IMR-90 (cell line): ENCODE measurements around the gene MTRFR. TPM values are rescaled to one million over a fixed set of nuclear protein-coding genes. Genes with fewer than 3 reads are reported as not detected.
A peak's percentile ranks its signal among the peaks of the same experiment; 100 is the strongest.

Experiments used
- ATAC-seq: fragments of 200-7000 bp; cut with Tn5 transposase; 2 replicates; pipeline ENCODE4 v1.9.1; 2020; ENCODE audit warnings: low read depth, mild to moderate bottlenecking, moderate library complexity
- BruUV-seq: library from RNA; stranded (reverse); fragments of 400-500 nt; replicated peaks from 2 replicates; lab custom pipeline; 2021; lab: Mats Ljungman, UMichigan
- CTCF ChIA-PET: fragments of 300-600 bp; formaldehyde crosslinking; extraction: SDS; loops from one replicate; lab custom pipeline; 2021; ENCODE audit warnings: antibody characterized with exemption; lab: Yijun Ruan, JAX
- POLR2A ChIA-PET: fragments of 300-600 bp; sonication (Branson Sonifier 250); formaldehyde crosslinking; loops from one replicate; lab custom pipeline; 2022; ENCODE audit warnings: antibody characterized with exemption; ENCODE audit not compliant: unreplicated experiment; lab: Charles Lee
- DNase-seq: peaks from one replicate; pipeline ENCODE4 v3.0.0; 2013
- H2AFZ ChIP-seq: replicated peaks from 2 replicates; pipeline ENCODE3; 2013; ENCODE audit warnings: low read length, mild to moderate bottlenecking; ENCODE audit not compliant: poor library complexity
- H2AK5ac ChIP-seq: 2 replicates; pipeline ENCODE4 v1.6.1; 2013; ENCODE audit warnings: low read depth, low read length, inconsistent platforms
- H2AK9ac ChIP-seq: replicated peaks from 2 replicates; pipeline ENCODE3; 2013; ENCODE audit warnings: mild to moderate bottlenecking, low read depth, low read length, moderate library complexity; ENCODE audit not compliant: poor library complexity
- H2BK120ac ChIP-seq: 2 replicates; pipeline ENCODE4 v1.6.1; 2013; ENCODE audit warnings: low read depth, low read length, inconsistent platforms
- H2BK15ac ChIP-seq: 3 replicates; pipeline ENCODE4 v1.6.1; 2013; ENCODE audit warnings: low read depth, low read length, inconsistent platforms
- H2BK20ac ChIP-seq: 2 replicates; pipeline ENCODE4 v1.6.1; 2013; ENCODE audit warnings: low read depth, mild to moderate bottlenecking, inconsistent platforms, low read length, moderate library complexity
- H2BK5ac ChIP-seq: 2 replicates; pipeline ENCODE4 v1.6.1; 2013; ENCODE audit warnings: mild to moderate bottlenecking, low read depth, low read length, inconsistent platforms; ENCODE audit not compliant: poor library complexity, severe bottlenecking
- H3K14ac ChIP-seq: replicated peaks from 2 replicates; pipeline ENCODE4 v1.6.1; 2013; ENCODE audit warnings: low read depth, low read length, inconsistent platforms
- H3K18ac ChIP-seq: 2 replicates; pipeline ENCODE4 v1.6.1; 2013; ENCODE audit warnings: low read depth, low read length, control low read depth
- H3K23ac ChIP-seq: 2 replicates; pipeline ENCODE4 v1.6.1; 2013; ENCODE audit warnings: low read depth, low read length, inconsistent platforms
- H3K27ac ChIP-seq: 2 replicates; pipeline ENCODE4 v1.5.1; 2013; ENCODE audit warnings: mild to moderate bottlenecking, control low read depth, low read length; ENCODE audit not compliant: insufficient read depth
- H3K27me3 ChIP-seq: 2 replicates; pipeline ENCODE4 v1.6.1; 2013; ENCODE audit warnings: low read length; ENCODE audit not compliant: control insufficient read depth, insufficient read depth
- H3K36me3 ChIP-seq: 2 replicates; pipeline ENCODE4 v1.6.1; 2013; ENCODE audit warnings: low read length, mixed read lengths; ENCODE audit not compliant: control insufficient read depth, insufficient read depth
- H3K4ac ChIP-seq: 2 replicates; pipeline ENCODE4 v1.6.1; 2013; ENCODE audit warnings: low read depth, low read length, inconsistent platforms
- H3K4me1 ChIP-seq: 2 replicates; pipeline ENCODE4 v1.6.1; 2013; ENCODE audit warnings: low read length, mixed read lengths; ENCODE audit not compliant: control insufficient read depth, insufficient read depth
- H3K4me2 ChIP-seq: 2 replicates; pipeline ENCODE4 v1.6.1; 2013; ENCODE audit warnings: low read depth, mild to moderate bottlenecking, control low read depth, low read length, moderate library complexity
- H3K4me3 ChIP-seq: 2 replicates; pipeline ENCODE4 v1.5.1; 2013; ENCODE audit warnings: low read depth, mild to moderate bottlenecking, control low read depth, low read length, moderate library complexity; ENCODE audit not compliant: insufficient read depth
- H3K56ac ChIP-seq: 2 replicates; pipeline ENCODE4 v1.6.1; 2013; ENCODE audit warnings: low read length, inconsistent platforms; ENCODE audit not compliant: insufficient read depth; ENCODE audit errors: extremely low read depth
- H3K79me1 ChIP-seq, 2 experiments: 2 replicates each; pipeline ENCODE4 v1.6.1; 2013; ENCODE audit warnings: low read length in 2 of 2, inconsistent platforms in 1 of 2, low read depth in 1 of 2
- H3K9ac ChIP-seq: 2 replicates; pipeline ENCODE4 v1.6.1; 2013; ENCODE audit warnings: low read depth, low read length, control low read depth
- H3K9me1 ChIP-seq: 2 replicates; pipeline ENCODE4 v1.6.1; 2013; ENCODE audit warnings: low read length, inconsistent platforms; ENCODE audit not compliant: insufficient read depth
- H3K9me3 ChIP-seq: 2 replicates; pipeline ENCODE4 v1.6.1; 2013; ENCODE audit warnings: low read length; ENCODE audit not compliant: control insufficient read depth, insufficient read depth
- H4K20me1 ChIP-seq: 2 replicates; pipeline ENCODE4 v1.6.1; 2013; ENCODE audit warnings: low read length, inconsistent platforms; ENCODE audit not compliant: insufficient read depth
- H4K5ac ChIP-seq: 2 replicates; pipeline ENCODE4 v1.6.1; 2013; ENCODE audit warnings: mild to moderate bottlenecking, low read depth, low read length, control low read depth
- H4K8ac ChIP-seq, 2 experiments: 2 replicates each; pipeline ENCODE4 v1.6.1; 2013; ENCODE audit warnings: low read depth in 2 of 2, low read length in 2 of 2, control low read depth in 1 of 2, inconsistent platforms in 1 of 2
- H4K91ac ChIP-seq: 2 replicates; pipeline ENCODE4 v1.6.1; 2013; ENCODE audit warnings: low read depth, low read length, inconsistent platforms; ENCODE audit not compliant: insufficient read depth
- BHLHE40 ChIP-seq: fragments of 150-350 bp; IDR thresholded peaks from 2 replicates; pipeline ENCODE4 v1.6.1; 2016; ENCODE audit warnings: mild to moderate bottlenecking, low read depth, low read length
- CEBPB ChIP-seq: IDR thresholded peaks from 2 replicates; pipeline ENCODE4 v1.6.1; 2012; ENCODE audit warnings: low read depth, low read length, improper control_type of control experiment
- CHD1 ChIP-seq: IDR thresholded peaks from 2 replicates; pipeline ENCODE4 v1.6.1; 2012; ENCODE audit warnings: low read depth, low read length, improper control_type of control experiment
- FOS ChIP-seq: fragments of 150-350 bp; IDR thresholded peaks from 2 replicates; pipeline ENCODE4 v1.6.1; 2016; ENCODE audit warnings: low read depth, low read length
- MAFK ChIP-seq: IDR thresholded peaks from 2 replicates; pipeline ENCODE4 v1.6.1; 2012; ENCODE audit warnings: low read depth, low read length, improper control_type of control experiment
- MAZ ChIP-seq: IDR thresholded peaks from 2 replicates; pipeline ENCODE4 v1.6.1; 2012; ENCODE audit warnings: low read depth, mild to moderate bottlenecking, low read length, improper control_type of control experiment, moderate library complexity, borderline replicate concordance
- MXI1 ChIP-seq: IDR thresholded peaks from 2 replicates; pipeline ENCODE4 v1.6.1; 2012; ENCODE audit warnings: low read depth, mild to moderate bottlenecking, low read length, moderate library complexity, borderline replicate concordance
- NFE2L2 ChIP-seq: fragments of 150-350 bp; IDR thresholded peaks from 2 replicates; pipeline ENCODE4 v1.6.1; 2016; ENCODE audit warnings: low read depth, mild to moderate bottlenecking, low read length
- POLR2A ChIP-seq: IDR thresholded peaks from 2 replicates; pipeline ENCODE4 v1.6.1; 2012; ENCODE audit warnings: mild to moderate bottlenecking, low read depth, low read length
- RAD21 ChIP-seq: IDR thresholded peaks from 2 replicates; pipeline ENCODE4 v1.6.1; 2012; ENCODE audit warnings: low read length, improper control_type of control experiment
- RCOR1 ChIP-seq: IDR thresholded peaks from 2 replicates; pipeline ENCODE4 v1.6.1; 2012; ENCODE audit warnings: mild to moderate bottlenecking, low read length, improper control_type of control experiment; ENCODE audit not compliant: insufficient replicate concordance
- RFX5 ChIP-seq: IDR thresholded peaks from 2 replicates; pipeline ENCODE4 v1.8.0; 2012; ENCODE audit warnings: low read depth, mild to moderate bottlenecking, low read length, moderate library complexity
- WGBS, 2 experiments: methylation state at CpG; one replicate each; pipeline versions ENCODE4 v1.1.5 to v1.1.7; 2013; ENCODE audit warnings: missing lambda C conversion rate in 2 of 2; ENCODE audit not compliant: insufficient read length in 1 of 2; ENCODE audit errors: extremely low coverage in 2 of 2; 5-methylcytosine and 5-hydroxymethylcytosine counted together
- dilution Hi-C: fragments of 300-500 bp; cut with HindIII; formaldehyde crosslinking; loops from one replicate; pipeline ENCODE4 v1.14.3; 2018; ENCODE audit warnings: low sequenced_read_pairs; ENCODE audit not compliant: unreplicated experiment
- in situ Hi-C: fragments of 300-500 bp; cut with MboI; formaldehyde crosslinking; loops from 3 replicates; pipeline ENCODE4 v1.14.3; 2019; ENCODE audit warnings: low sequenced_read_pairs, inconsistent platforms, mixed read lengths
- intact Hi-C: fragments of 100-400 bp; cut with micrococcal nuclease; formaldehyde crosslinking; loops from 2 replicates; pipeline ENCODE4 v1.10.0; 2022
- polyA plus RNA-seq, 3 experiments: library from polyadenylated mRNA; depleted of rRNA; stranded (reverse); fragments of >200 nt; gene quantifications; 2 replicates each; pipeline ENCODE4 v1.2.3, GENCODE V29; 2012; ENCODE audit warnings: low replicate concordance in 1 of 3
- total RNA-seq: library from RNA; depleted of rRNA; stranded (reverse); fragments of >200 nt; gene quantifications from 2 replicates; pipeline ENCODE4 v1.2.3, GENCODE V29; 2012
- TF ChIP-seq, protein P1 (sequence below): conservative IDR thresholded peaks from 2 replicates; pipeline ENCODE4 v1.5.1; 2012; ENCODE audit warnings: mild to moderate bottlenecking, low read depth, low read length, improper control_type of control experiment
- TF ChIP-seq, protein P2 (sequence below): fragments of 150-350 bp; IDR thresholded peaks from 2 replicates; pipeline ENCODE4 v1.6.1; 2017; ENCODE audit warnings: mild to moderate bottlenecking, antibody characterized with exemption, low read length, low read depth
- TF ChIP-seq, protein P3 (sequence below): fragments of 150-350 bp; IDR thresholded peaks from 2 replicates; pipeline ENCODE4 v1.6.1; 2016; ENCODE audit warnings: low read depth, mild to moderate bottlenecking, low read length, moderate library complexity, borderline replicate concordance

MTRFR gene
- total and polyA plus RNA-seq, 2 of the 4 experiments (the other 2 are of a cell fraction) = 8.6 to 10.2 TPM

DNA sequence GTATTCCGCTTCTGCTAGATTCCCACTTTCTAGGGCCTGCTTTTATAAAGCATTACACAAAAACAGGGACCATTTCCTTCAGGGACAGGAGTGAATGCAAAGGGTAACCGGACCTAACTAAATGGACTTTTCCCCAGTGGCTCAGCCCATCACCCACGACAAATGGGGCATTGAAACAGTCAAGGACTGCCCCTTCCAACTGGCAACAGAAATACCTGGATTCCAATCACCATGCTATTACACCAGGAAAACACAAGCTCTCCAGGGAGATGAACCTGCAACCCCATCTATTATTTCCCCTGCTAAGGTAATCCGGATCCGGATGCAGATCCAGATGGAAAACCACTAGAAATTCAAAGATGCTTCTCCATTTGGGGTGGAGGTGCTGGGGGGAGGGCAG lies 1.3 kb upstream of the MTRFR start:
- H3K4me2 ChIP-seq = peak overlapping the region; percentile 94
- H4K8ac ChIP-seq = peak overlapping the region; percentile 35 to 71; a peak in 3 of 4 replicates
- peak overlapping the region; percentile 12; the same call in 1 of the 2 replicates for H4K5ac ChIP-seq
- intact Hi-C loops = loop anchor here (10.0 kb wide), 1 partner anchor 337 kb away; the partner anchor contains the start of gene VPS37B
- peak overlapping the region; percentile 57 for H2AK9ac ChIP-seq
- peak overlapping the region; percentile 91 for H3K14ac ChIP-seq
- no peaks in the 10 kb centered on the region for H3K27me3 ChIP-seq
- H2BK15ac ChIP-seq = no peak overlapping the region
- peaks cover 3% of the 10 kb centered on the region for H3K4me1 ChIP-seq
- dilution Hi-C loops = loop anchor here (25.0 kb wide), 1 partner anchor 245 kb away; the partner anchor contains the start of genes ARL6IP4 and OGFOD2
- ATAC-seq (no peak), DNase-seq (no peak)
- peak overlapping the region; percentile 89 for H3K9ac ChIP-seq
- H4K91ac ChIP-seq = no peak overlapping the region
- ChIA-PET POLR2A (interaction anchor here (1.0 to 1.8 kb wide), 4 partner anchors 133 to 256 kb away, joined by 3 to 8 read pairs (median 6); no protein-coding TSS in a partner anchor), CTCF (interaction anchor here (4.6 kb wide), 1 partner anchor 189 kb away, joined by 23 read pairs; no protein-coding TSS in a partner anchor)
- H2BK5ac ChIP-seq = peak overlapping the region; percentile 86
- no peak for TF ChIP-seq MXI1
- TF ChIP-seq POLR2A = no peak
- no peak for TF ChIP-seq MAFK
- no peak for TF ChIP-seq MAZ
- TF ChIP-seq, protein P1, sequence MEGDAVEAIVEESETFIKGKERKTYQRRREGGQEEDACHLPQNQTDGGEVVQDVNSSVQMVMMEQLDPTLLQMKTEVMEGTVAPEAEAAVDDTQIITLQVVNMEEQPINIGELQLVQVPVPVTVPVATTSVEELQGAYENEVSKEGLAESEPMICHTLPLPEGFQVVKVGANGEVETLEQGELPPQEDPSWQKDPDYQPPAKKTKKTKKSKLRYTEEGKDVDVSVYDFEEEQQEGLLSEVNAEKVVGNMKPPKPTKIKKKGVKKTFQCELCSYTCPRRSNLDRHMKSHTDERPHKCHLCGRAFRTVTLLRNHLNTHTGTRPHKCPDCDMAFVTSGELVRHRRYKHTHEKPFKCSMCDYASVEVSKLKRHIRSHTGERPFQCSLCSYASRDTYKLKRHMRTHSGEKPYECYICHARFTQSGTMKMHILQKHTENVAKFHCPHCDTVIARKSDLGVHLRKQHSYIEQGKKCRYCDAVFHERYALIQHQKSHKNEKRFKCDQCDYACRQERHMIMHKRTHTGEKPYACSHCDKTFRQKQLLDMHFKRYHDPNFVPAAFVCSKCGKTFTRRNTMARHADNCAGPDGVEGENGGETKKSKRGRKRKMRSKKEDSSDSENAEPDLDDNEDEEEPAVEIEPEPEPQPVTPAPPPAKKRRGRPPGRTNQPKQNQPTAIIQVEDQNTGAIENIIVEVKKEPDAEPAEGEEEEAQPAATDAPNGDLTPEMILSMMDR = no peak
- TF ChIP-seq BHLHE40 = no peak
- no peak for TF ChIP-seq NFE2L2
- TF ChIP-seq CHD1 = no peak
- no peak for TF ChIP-seq RCOR1
- no peak for TF ChIP-seq RFX5
- no peak for TF ChIP-seq FOS
- TF ChIP-seq, protein P2, sequence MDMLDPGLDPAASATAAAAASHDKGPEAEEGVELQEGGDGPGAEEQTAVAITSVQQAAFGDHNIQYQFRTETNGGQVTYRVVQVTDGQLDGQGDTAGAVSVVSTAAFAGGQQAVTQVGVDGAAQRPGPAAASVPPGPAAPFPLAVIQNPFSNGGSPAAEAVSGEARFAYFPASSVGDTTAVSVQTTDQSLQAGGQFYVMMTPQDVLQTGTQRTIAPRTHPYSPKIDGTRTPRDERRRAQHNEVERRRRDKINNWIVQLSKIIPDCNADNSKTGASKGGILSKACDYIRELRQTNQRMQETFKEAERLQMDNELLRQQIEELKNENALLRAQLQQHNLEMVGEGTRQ = no peak
- no peak for TF ChIP-seq CEBPB
- TF ChIP-seq, protein P3, sequence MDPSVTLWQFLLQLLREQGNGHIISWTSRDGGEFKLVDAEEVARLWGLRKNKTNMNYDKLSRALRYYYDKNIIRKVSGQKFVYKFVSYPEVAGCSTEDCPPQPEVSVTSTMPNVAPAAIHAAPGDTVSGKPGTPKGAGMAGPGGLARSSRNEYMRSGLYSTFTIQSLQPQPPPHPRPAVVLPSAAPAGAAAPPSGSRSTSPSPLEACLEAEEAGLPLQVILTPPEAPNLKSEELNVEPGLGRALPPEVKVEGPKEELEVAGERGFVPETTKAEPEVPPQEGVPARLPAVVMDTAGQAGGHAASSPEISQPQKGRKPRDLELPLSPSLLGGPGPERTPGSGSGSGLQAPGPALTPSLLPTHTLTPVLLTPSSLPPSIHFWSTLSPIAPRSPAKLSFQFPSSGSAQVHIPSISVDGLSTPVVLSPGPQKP = no peak
- TF ChIP-seq RAD21 = no peak
- no peak overlapping the region for H2BK20ac ChIP-seq
- H3K9me1 ChIP-seq = peaks cover 5% of the 10 kb centered on the region
- 60% methylated on average over 2 of the region's 5 CpGs; no CpG with 5 or more reads in 1 of the 2 experiments for WGBS, 2 experiments
- H2AFZ ChIP-seq = peak overlapping the region; percentile 78
- H3K79me1 ChIP-seq = peaks cover 35 to 57% of the 10 kb centered on the region in 2 experiments
- H2BK120ac ChIP-seq = no peak overlapping the region
- H3K56ac ChIP-seq = peak overlapping the region; percentile 92; the same call in 1 of the 2 replicates
- peak overlapping the region; percentile 34; the same call in 1 of the 2 replicates for H3K27ac ChIP-seq
- H3K9me3 ChIP-seq = no peaks in the 10 kb centered on the region
- H3K4ac ChIP-seq = peak overlapping the region; percentile 53; the same call in 1 of the 2 replicates
- no peaks in the 10 kb centered on the region; the same call in 1 of the 2 replicates for H3K36me3 ChIP-seq
- H3K23ac ChIP-seq = peak overlapping the region; percentile 98; the same call in 1 of the 2 replicates
- in situ Hi-C loops = loop anchor here (5.0 to 10.0 kb wide), 2 partner anchors 187 to 265 kb away; partner anchors contain the start of gene ABCB9
- H2AK5ac ChIP-seq = peak overlapping the region; percentile 42; the same call in 1 of the 2 replicates
- peak overlapping the region; percentile 70 for H3K4me3 ChIP-seq
- no TSS peak for BruUV-seq
- H3K18ac ChIP-seq = no peak overlapping the region
- no peaks in the 10 kb centered on the region; the same call in 1 of the 2 replicates for H4K20me1 ChIP-seq
